Uterus (tissue), 2 donors: ENCODE data around the gene CHCHD1.
"Not testable (repeated sequence)": the region's sequence is repeated elsewhere in the genome, so short reads cannot be mapped to it uniquely, and the experiment has no call there.

Experiments
- POLR2A ChIP-seq, 2 donors: fragments of 450-650 bp; IDR thresholded peaks; one replicate each; pipeline ENCODE4 v1.6.1; 2016; ENCODE audit warnings: antibody characterized with exemption in 2 of 2, mild to moderate bottlenecking in 1 of 2, moderate library complexity in 1 of 2
- TF ChIP-seq, protein P1 (sequence below), 4 experiments: fragments of 200-600 bp in 2 of 4; fragments of 450-650 bp in 2 of 4; sonication (generic) in 2 of 4; IDR thresholded peaks; one replicate each; pipeline ENCODE4 v1.5.1; 2016 to 2019; ENCODE audit warnings: antibody characterized with exemption in 4 of 4, mild to moderate bottlenecking in 2 of 4, moderate library complexity in 1 of 4

DNA sequence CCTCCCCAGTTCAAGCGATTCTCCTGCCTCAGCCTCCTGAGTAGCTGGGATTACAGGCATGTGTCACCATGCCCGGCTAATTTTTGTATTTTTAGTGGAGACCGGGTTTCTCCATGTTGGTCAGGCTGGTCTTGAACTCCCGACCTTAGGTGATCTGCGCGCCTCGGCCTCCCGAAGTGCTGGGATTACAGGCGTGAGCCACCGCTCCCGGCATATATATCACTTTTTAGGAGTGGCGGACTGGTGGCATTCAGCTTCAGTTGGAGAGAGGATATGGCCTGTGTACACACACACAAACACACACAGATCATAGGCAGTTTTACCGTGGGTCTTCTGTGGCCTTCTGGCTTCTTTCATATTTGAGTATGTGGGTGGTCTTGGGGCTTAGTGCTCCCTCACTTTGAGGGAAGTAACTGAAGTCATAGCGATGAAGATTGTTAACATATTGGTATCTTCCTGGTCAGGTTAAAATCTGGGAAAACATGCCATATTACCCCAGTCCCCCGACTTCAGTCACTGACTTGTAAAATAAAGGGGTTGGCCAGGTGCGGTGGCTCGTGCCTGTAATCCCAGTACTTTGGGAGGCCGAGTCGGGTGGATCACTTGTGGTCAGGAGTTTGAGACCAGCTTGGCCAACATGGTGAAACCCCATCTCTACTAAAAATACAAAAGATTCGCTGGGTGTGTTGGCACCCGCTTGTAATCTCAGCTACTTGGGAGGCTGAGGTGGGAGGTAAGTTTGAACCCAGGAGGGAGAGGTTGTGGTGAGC lies 5.4 kb downstream of the CHCHD1 start:
- TF ChIP-seq, protein P1, sequence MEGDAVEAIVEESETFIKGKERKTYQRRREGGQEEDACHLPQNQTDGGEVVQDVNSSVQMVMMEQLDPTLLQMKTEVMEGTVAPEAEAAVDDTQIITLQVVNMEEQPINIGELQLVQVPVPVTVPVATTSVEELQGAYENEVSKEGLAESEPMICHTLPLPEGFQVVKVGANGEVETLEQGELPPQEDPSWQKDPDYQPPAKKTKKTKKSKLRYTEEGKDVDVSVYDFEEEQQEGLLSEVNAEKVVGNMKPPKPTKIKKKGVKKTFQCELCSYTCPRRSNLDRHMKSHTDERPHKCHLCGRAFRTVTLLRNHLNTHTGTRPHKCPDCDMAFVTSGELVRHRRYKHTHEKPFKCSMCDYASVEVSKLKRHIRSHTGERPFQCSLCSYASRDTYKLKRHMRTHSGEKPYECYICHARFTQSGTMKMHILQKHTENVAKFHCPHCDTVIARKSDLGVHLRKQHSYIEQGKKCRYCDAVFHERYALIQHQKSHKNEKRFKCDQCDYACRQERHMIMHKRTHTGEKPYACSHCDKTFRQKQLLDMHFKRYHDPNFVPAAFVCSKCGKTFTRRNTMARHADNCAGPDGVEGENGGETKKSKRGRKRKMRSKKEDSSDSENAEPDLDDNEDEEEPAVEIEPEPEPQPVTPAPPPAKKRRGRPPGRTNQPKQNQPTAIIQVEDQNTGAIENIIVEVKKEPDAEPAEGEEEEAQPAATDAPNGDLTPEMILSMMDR (IDR thresholded peaks at IDR 0.05), result not testable (repeated sequence)
- not testable (repeated sequence) for TF ChIP-seq POLR2A (IDR thresholded peaks at IDR 0.05)
